Mesothelial cell of epicardium (in vitro differentiated cells): ENCODE data around the gene ERC2. TPM values are rescaled to one million over a fixed set of nuclear protein-coding genes. Genes with fewer than 3 reads are reported as not detected.

Experiments
- DNase-seq, 2 experiments: peaks; one replicate each; pipeline ENCODE4 v3.0.0; 2021; ENCODE audit warnings: low spot score in 2 of 2; ENCODE audit not compliant: unreplicated experiment in 2 of 2
- H3K27ac Mint-ChIP-seq: 2 replicates; pipeline ENCODE4 v1.8.0; 2021; ENCODE audit warnings: mixed read lengths
- H3K27me3 Mint-ChIP-seq: 2 replicates; pipeline ENCODE4 v1.8.0; 2021; ENCODE audit warnings: low read depth, mixed read lengths
- H3K36me3 Mint-ChIP-seq: 2 replicates; pipeline ENCODE4 v1.8.0; 2021; ENCODE audit warnings: mixed read lengths
- H3K4me1 Mint-ChIP-seq: 2 replicates; pipeline ENCODE4 v1.8.0; 2021; ENCODE audit warnings: mixed read lengths
- H3K4me3 Mint-ChIP-seq: 2 replicates; pipeline ENCODE4 v1.8.0; 2021; ENCODE audit warnings: mild to moderate bottlenecking, moderate library complexity, mixed read lengths
- H3K9me3 Mint-ChIP-seq: 2 replicates; pipeline ENCODE4 v1.8.0; 2021; ENCODE audit warnings: mixed read lengths
- CTCF ChIP-seq: fragments of 200-600 bp; sonication (generic); IDR thresholded peaks from one replicate; pipeline ENCODE4 v1.5.0; 2021; ENCODE audit warnings: antibody characterized with exemption; ENCODE audit not compliant: unreplicated experiment
- total RNA-seq: library from RNA; stranded (reverse); gene quantifications from 3 replicates; pipeline ENCODE4 v1.2.1, GENCODE V29; 2021

The ERC2 gene
- total RNA-seq, 1 donor from 2014 or later = 15.6 TPM

- Mint-ChIP-seq H3K27ac (no peak overlapping the region), H3K4me1 (no peaks in the 10 kb centered on the region), H3K4me3 (no peak overlapping the region), H3K36me3 (no peaks in the 10 kb centered on the region), H3K27me3 (no peaks in the 10 kb centered on the region), H3K9me3 (peaks cover 18% of the 10 kb centered on the region)
- no peak for TF ChIP-seq CTCF
- DNase-seq = no peak
Measured at GRCh38 chr3:56180433-56180832, 287.8 kb downstream of the ERC2 start.

DNA sequence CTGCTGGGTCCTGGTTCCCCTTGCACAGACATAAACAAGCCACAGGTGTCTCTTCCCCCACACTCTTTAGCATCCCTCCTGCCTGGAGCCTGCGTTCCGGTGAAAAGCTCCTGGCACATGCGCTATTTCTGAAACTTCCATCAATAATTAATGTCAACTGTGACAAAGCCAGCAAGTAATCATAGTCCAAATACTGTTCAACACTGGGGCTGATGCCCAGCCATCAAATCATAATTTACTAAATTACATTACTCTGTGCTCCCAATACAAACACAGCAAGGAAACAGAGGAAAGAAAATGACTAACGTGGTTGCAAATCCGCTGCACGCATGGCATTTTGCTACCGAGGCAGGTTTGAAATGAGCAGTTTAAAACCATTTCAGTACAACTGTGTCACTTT is 294.7 kb downstream of the ERC2 start:
- no peak overlapping the region for H3K4me3 Mint-ChIP-seq
- peaks cover 5% of the 10 kb centered on the region for H3K4me1 Mint-ChIP-seq
- no peak for DNase-seq
- no peak for TF ChIP-seq CTCF
- H3K27me3 Mint-ChIP-seq = no peaks in the 10 kb centered on the region
- H3K27ac Mint-ChIP-seq = no peak overlapping the region
- no peaks in the 10 kb centered on the region for H3K36me3 Mint-ChIP-seq
- no peaks in the 10 kb centered on the region for H3K9me3 Mint-ChIP-seq

GRCh38 chr3:56164436-56164835 is 303.8 kb downstream of the ERC2 start:
- H3K27me3 Mint-ChIP-seq = no peaks in the 10 kb centered on the region
- H3K36me3 Mint-ChIP-seq = peaks cover 13% of the 10 kb centered on the region
- peaks cover 49% of the 10 kb centered on the region for H3K9me3 Mint-ChIP-seq
- TF ChIP-seq CTCF = no peak
- no peak overlapping the region for H3K4me3 Mint-ChIP-seq
- H3K27ac Mint-ChIP-seq = no peak overlapping the region
- DNase-seq = no peak
- H3K4me1 Mint-ChIP-seq = no peaks in the 10 kb centered on the region

GRCh38 chr3:56157693-56158362 is 310.4 kb downstream of the ERC2 start:
- Mint-ChIP-seq H3K4me3 (no peak overlapping the region), H3K36me3 (peaks cover 12% of the 10 kb centered on the region), H3K9me3 (peaks cover 21% of the 10 kb centered on the region), H3K27me3 (no peaks in the 10 kb centered on the region), H3K4me1 (peaks cover 2% of the 10 kb centered on the region), H3K27ac (no peak overlapping the region)
- DNase-seq = no peak
- no peak for TF ChIP-seq CTCF

DNA sequence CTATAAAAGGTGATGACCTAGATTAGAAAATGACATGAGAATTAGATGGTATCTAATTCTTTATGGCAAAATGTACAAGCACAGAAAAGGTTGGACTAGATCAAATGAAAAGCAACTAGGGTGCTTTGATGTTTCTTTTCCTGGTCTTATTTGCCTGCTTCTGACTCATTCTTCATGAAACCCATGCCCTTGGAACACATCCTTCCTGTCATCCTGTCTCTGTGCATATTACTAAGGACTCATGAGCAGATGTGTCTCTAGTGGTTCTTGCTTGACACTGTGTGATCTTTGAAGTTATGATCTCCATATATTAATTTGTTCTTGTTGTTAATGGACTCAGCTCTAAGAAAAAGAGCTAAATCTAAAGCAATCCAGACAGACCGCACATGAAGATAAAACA is 314.0 kb downstream of the ERC2 start:
- H3K27ac Mint-ChIP-seq = no peak overlapping the region
- no peak for TF ChIP-seq CTCF
- DNase-seq = no peak
- no peak overlapping the region for H3K4me3 Mint-ChIP-seq
- H3K9me3 Mint-ChIP-seq = no peaks in the 10 kb centered on the region
- H3K27me3 Mint-ChIP-seq = no peaks in the 10 kb centered on the region
- peaks cover 2% of the 10 kb centered on the region for H3K4me1 Mint-ChIP-seq
- no peaks in the 10 kb centered on the region for H3K36me3 Mint-ChIP-seq

GRCh38 chr3:56147354-56147753 is 320.9 kb downstream of the ERC2 start:
- Mint-ChIP-seq H3K27me3 (no peaks in the 10 kb centered on the region), H3K4me1 (peaks cover 18% of the 10 kb centered on the region), H3K4me3 (no peak overlapping the region), H3K27ac (no peak overlapping the region), H3K36me3 (no peaks in the 10 kb centered on the region), H3K9me3 (no peaks in the 10 kb centered on the region)
- no peak for DNase-seq
- TF ChIP-seq CTCF = no peak
